Testis (tissue), 3 donors: Measurements from ENCODE around the gene QSOX1. TPM values are rescaled to one million over a fixed set of nuclear protein-coding genes. Genes with fewer than 3 reads are reported as not detected.

ENCODE experiments used
- DNase-seq: peaks from one replicate; pipeline ENCODE4 v3.0.0-alpha.2; 2019
- H3K27ac ChIP-seq, 2 donors: fragments of 200-600 bp; sonication (generic); one replicate each; pipeline ENCODE4 v1.5.1; 2019
- H3K27me3 ChIP-seq: fragments of 200-600 bp; sonication (generic); one replicate; pipeline ENCODE4 v1.5.1; 2019
- H3K36me3 ChIP-seq: fragments of 200-600 bp; sonication (generic); one replicate; pipeline ENCODE4 v1.5.1; 2017; ENCODE audit warnings: low read depth; ENCODE audit errors: missing control alignments
- H3K4me1 ChIP-seq: fragments of 200-600 bp; sonication (generic); one replicate; pipeline ENCODE4 v1.5.1; 2019
- H3K4me3 ChIP-seq, 2 donors: fragments of 200-600 bp; sonication (generic); one replicate each; pipeline ENCODE4 v1.5.1; 2017 to 2019
- H3K9me3 ChIP-seq: fragments of 200-600 bp; sonication (generic); one replicate; pipeline ENCODE4 v1.5.1; 2017
- CTCF ChIP-seq, 3 experiments: fragments of 450-650 bp in 2 of 3; fragments of 200-600 bp in 1 of 3; sonication (generic) in 1 of 3; IDR thresholded peaks; one replicate each; pipeline ENCODE4 v1.5.1; 2016 to 2019; ENCODE audit warnings: antibody characterized with exemption in 3 of 3, mild to moderate bottlenecking in 2 of 3, moderate library complexity in 1 of 3
- POLR2A ChIP-seq: fragments of 450-650 bp; IDR thresholded peaks from one replicate; pipeline ENCODE4 v1.6.1; 2017; ENCODE audit warnings: antibody characterized with exemption, mild to moderate bottlenecking, moderate library complexity
- WGBS, 2 donors: methylation state at CpG; one replicate each; pipeline ENCODE4 v1.1.5; 2018; 5-methylcytosine and 5-hydroxymethylcytosine counted together
- intact Hi-C: fragments of 100-400 bp; cut with DNase I; formaldehyde crosslinking; loops from one replicate; pipeline ENCODE4 v1.15.1; 2023; ENCODE audit warnings: low total_unique reads
- polyA plus RNA-seq: library from polyadenylated mRNA; stranded (reverse); fragments of 350-450 nt; fragmentation: Illumina TruSeq; extraction: RNeasy Lipid Tissue Mini Kit (QIAGEN cat#74804); gene quantifications from one replicate; pipeline ENCODE4 v1.2.3, GENCODE V29; 2014; ENCODE audit warnings: low read depth, low replicate concordance; ENCODE audit not compliant: insufficient read depth
- total RNA-seq, 2 donors: library from RNA; depleted of rRNA; stranded (reverse); fragments of >200 nt; gene quantifications; one replicate each; pipeline ENCODE4 v1.2.3, GENCODE V29; 2016

The QSOX1 gene
- total and polyA plus RNA-seq, 3 donors from 2014 or later = 285 to 691 (median 566) TPM

- 71 to 74% methylated on average over 12 of the region's 12 CpGs for WGBS, 2 donors
- Histone ChIP-seq H3K9me3 (no peaks in the 10 kb centered on the region), H3K36me3 (no peaks in the 10 kb centered on the region), H3K4me3 (no peak overlapping the region), H3K27me3 (no peaks in the 10 kb centered on the region), H3K27ac (no peak overlapping the region), H3K4me1 (peaks cover 11% of the 10 kb centered on the region)
- DNase-seq = peak; percentile 67
- TF ChIP-seq POLR2A (no peak), CTCF (IDR thresholded peaks at IDR 0.05) (peak; percentile 76 to 94 (median 77))
- intact Hi-C loops = loop anchor here (10.0 kb wide), 1 partner anchor 64 kb away; no protein-coding TSS in a partner anchor
Measured at GRCh38 chr1:180178511-180179161, 24.0 kb downstream of the QSOX1 start.

GRCh38 chr1:180179162-180179957, 24.7 kb downstream of the QSOX1 start:
- Histone ChIP-seq H3K4me1 (peaks cover 4% of the 10 kb centered on the region), H3K36me3 (no peaks in the 10 kb centered on the region), H3K9me3 (no peaks in the 10 kb centered on the region), H3K4me3 (no peak overlapping the region), H3K27me3 (no peaks in the 10 kb centered on the region), H3K27ac (no peak overlapping the region)
- no peak for TF ChIP-seq POLR2A
- no peak for TF ChIP-seq CTCF (IDR thresholded peaks at IDR 0.05)
- DNase-seq = no peak
- intact Hi-C loops = loop anchor here (10.0 kb wide), 1 partner anchor 65 kb away; no protein-coding TSS in a partner anchor
- WGBS, 2 donors = 91 to 92% methylated on average over 12 of the region's 12 CpGs

GRCh38 chr1:180181048-180181447, 26.4 kb downstream of the QSOX1 start:
- WGBS, 2 donors = 76 to 77% methylated on average over 7 of the region's 7 CpGs
- Histone ChIP-seq H3K4me1 (no peaks in the 10 kb centered on the region), H3K27me3 (no peaks in the 10 kb centered on the region), H3K4me3 (no peak overlapping the region), H3K27ac (no peak overlapping the region), H3K9me3 (no peaks in the 10 kb centered on the region), H3K36me3 (no peaks in the 10 kb centered on the region)
- intact Hi-C loops = no loop called here
- TF ChIP-seq CTCF (IDR thresholded peaks at IDR 0.05) (peak in 2 of 3 experiments; percentile 30 to 33), POLR2A (no peak)
- peak; percentile 42 for DNase-seq

GRCh38 chr1:180181996-180182642, 27.4 kb downstream of the QSOX1 start:
- 88 to 92% methylated on average over 23 of the region's 23 CpGs for whole genome bisulfite sequencing, 2 donors
- Histone ChIP-seq H3K27ac (no peak overlapping the region), H3K4me1 (no peaks in the 10 kb centered on the region), H3K9me3 (no peaks in the 10 kb centered on the region), H3K4me3 (no peak overlapping the region), H3K27me3 (no peaks in the 10 kb centered on the region), H3K36me3 (no peaks in the 10 kb centered on the region)
- intact Hi-C loops = no loop called here
- TF ChIP-seq POLR2A (no peak), CTCF (IDR thresholded peaks at IDR 0.05) (no peak)
- DNase-seq = no peak
